PC-3 (cell line): ENCODE results near the gene TAF4. TPM values are rescaled to one million over a fixed set of nuclear protein-coding genes. Genes with fewer than 3 reads are reported as not detected.
"Not testable (repeated sequence)": the region's sequence is repeated elsewhere in the genome, so short reads cannot be mapped to it uniquely, and the experiment has no call there.

Experiments used
- ATAC-seq: fragments of 200-7000 bp; cut with Tn5 transposase; 2 replicates; pipeline ENCODE4 v1.9.1; 2020; ENCODE audit warnings: mild to moderate bottlenecking, moderate library complexity
- BruUV-seq: library from RNA; stranded (reverse); fragments of 400-500 nt; replicated peaks from 2 replicates; lab custom pipeline; 2021; lab: Mats Ljungman, UMichigan
- CTCF ChIA-PET: fragments of 300-600 bp; sonication (Branson Sonifier 250); formaldehyde crosslinking; loops from one replicate; lab custom pipeline; 2022; ENCODE audit warnings: antibody characterized with exemption; lab: Charles Lee
- POLR2A ChIA-PET: fragments of 300-600 bp; sonication (Branson Sonifier 250); formaldehyde crosslinking; loops from one replicate; lab custom pipeline; 2022; ENCODE audit warnings: antibody characterized with exemption; ENCODE audit not compliant: unreplicated experiment; lab: Charles Lee
- DNase-seq: peaks from one replicate; pipeline ENCODE4 v3.0.0-alpha.2; 2015
- H2AFZ ChIP-seq: fragments of 300-600 bp; sonication (generic); 2 replicates; pipeline ENCODE4 v1.6.0; 2016; ENCODE audit warnings: antibody characterized with exemption, low read length
- H3F3A ChIP-seq: fragments of 300-600 bp; sonication (generic); one replicate; pipeline ENCODE4 v1.6.0; 2017; ENCODE audit warnings: antibody characterized with exemption, low read length, control low read depth, mild to moderate bottlenecking; ENCODE audit not compliant: unreplicated experiment
- H3K27ac ChIP-seq: fragments of 300-600 bp; sonication (generic); 2 replicates; pipeline ENCODE4 v1.5.1; 2016; ENCODE audit warnings: mild to moderate bottlenecking, low read length
- H3K27me3 ChIP-seq: fragments of 300-600 bp; sonication (generic); 2 replicates; pipeline ENCODE4 v1.6.1; 2016; ENCODE audit warnings: low read length, mixed read lengths
- H3K36me3 ChIP-seq: fragments of 300-600 bp; sonication (generic); 2 replicates; pipeline ENCODE4 v1.6.1; 2016; ENCODE audit warnings: low read depth, mixed run types, low read length, mixed read lengths
- H3K4me1 ChIP-seq: fragments of 300-600 bp; sonication (generic); 2 replicates; pipeline ENCODE4 v1.5.1; 2016; ENCODE audit warnings: low read length; ENCODE audit not compliant: insufficient read depth
- H3K4me2 ChIP-seq: fragments of 300-600 bp; sonication (generic); 2 replicates; pipeline ENCODE4 v1.6.0; 2016; ENCODE audit warnings: low read length
- H3K4me3 ChIP-seq: fragments of 300-600 bp; sonication (generic); 2 replicates; pipeline ENCODE4 v1.5.1; 2016; ENCODE audit warnings: mild to moderate bottlenecking, low read length, mixed read lengths
- H3K79me2 ChIP-seq: fragments of 300-600 bp; sonication (generic); 2 replicates; pipeline ENCODE4 v1.6.1; 2017; ENCODE audit warnings: low read length, mixed read lengths
- H3K9ac ChIP-seq: fragments of 300-600 bp; sonication (generic); 2 replicates; pipeline ENCODE4 v1.6.0; 2016; ENCODE audit warnings: mild to moderate bottlenecking, low read length
- H3K9me2 ChIP-seq: fragments of 300-600 bp; sonication (generic); replicated peaks from 2 replicates; pipeline ENCODE4 v1.6.1; 2016; ENCODE audit warnings: mixed run types, low read length, mixed read lengths
- H3K9me3 ChIP-seq: fragments of 300-600 bp; sonication (generic); 2 replicates; pipeline ENCODE4 v1.6.1; 2016; ENCODE audit warnings: low read length, mixed read lengths
- H4K20me1 ChIP-seq: fragments of 300-600 bp; sonication (generic); 2 replicates; pipeline ENCODE4 v1.6.1; 2016; ENCODE audit warnings: low read length, mixed read lengths
- EZH2 ChIP-seq: fragments of 300-600 bp; sonication (generic); IDR thresholded peaks from one replicate; pipeline ENCODE4 v1.6.1; 2017; ENCODE audit warnings: antibody characterized with exemption, mild to moderate bottlenecking, low read length; ENCODE audit not compliant: unreplicated experiment
- EZH2phosphoT487 ChIP-seq: fragments of 300-600 bp; sonication (generic); IDR thresholded peaks from 2 replicates; pipeline ENCODE4 v1.6.1; 2018; ENCODE audit warnings: mild to moderate bottlenecking, antibody characterized with exemption, low read length, borderline replicate concordance
- intact Hi-C: fragments of 100-400 bp; cut with micrococcal nuclease; formaldehyde crosslinking; loops from 2 replicates; pipeline ENCODE4 v1.9.0; 2023
- total RNA-seq: library from RNA; depleted of rRNA; stranded (reverse); fragments of >200 nt; gene quantifications from 2 replicates; pipeline ENCODE4 v1.2.3, GENCODE V29; 2014
- TF ChIP-seq, protein P1 (sequence below): fragments of 300-600 bp; sonication (generic); conservative IDR thresholded peaks from 2 replicates; pipeline ENCODE4 v1.5.1; 2017; ENCODE audit warnings: antibody characterized with exemption, low read depth, mild to moderate bottlenecking, low read length

TAF4 gene
- total RNA-seq, 1 experiment from 2014 or later = 9.6 TPM

DNA sequence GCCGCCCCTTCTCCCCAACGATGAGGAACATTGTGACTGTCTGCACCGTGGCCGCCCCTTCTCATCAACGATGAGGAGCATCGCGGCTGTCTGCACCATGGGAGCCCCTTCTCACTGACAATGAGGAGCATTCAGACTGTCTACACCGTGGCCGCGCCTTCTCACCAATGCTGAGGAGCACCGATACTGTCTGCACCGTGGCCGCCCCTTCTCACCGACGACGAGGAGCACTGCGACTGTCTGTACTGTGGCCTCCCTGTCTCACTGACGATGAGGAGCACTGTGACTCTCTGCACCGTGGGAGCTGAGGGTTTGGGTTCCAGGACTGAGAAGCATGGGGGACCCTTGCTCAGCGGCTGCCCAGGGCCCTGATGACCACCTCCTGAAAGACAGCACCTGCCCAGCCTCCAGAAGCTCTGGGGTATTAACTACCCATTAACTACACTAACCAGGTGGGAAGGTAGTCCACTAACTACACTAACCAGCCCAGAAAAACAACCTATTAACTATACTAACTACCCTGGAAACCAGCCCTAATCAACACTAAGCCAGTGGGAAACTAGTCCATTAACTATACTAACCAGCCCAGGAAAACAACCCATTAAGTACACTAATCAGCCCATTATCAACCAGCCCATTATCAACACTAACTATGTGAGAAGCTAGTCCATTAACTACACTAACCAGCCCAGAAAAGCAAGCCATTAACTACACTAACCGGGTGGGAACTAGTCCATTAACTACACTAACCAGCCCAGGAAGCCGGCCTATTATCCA lies 116.9 kb downstream of the TAF4 start:
- DNase-seq (no peak), ATAC-seq (no peak)
- H3K4me1 ChIP-seq = no peaks in the 10 kb centered on the region
- intact Hi-C loops = no loop called here
- no peak overlapping the region for H2AFZ ChIP-seq
- H3K79me2 ChIP-seq = no peaks in the 10 kb centered on the region
- ChIA-PET POLR2A (no interaction called here), CTCF (no interaction called here)
- no peak for TF ChIP-seq EZH2phosphoT487
- TF ChIP-seq EZH2 = no peak
- TF ChIP-seq, protein P1, sequence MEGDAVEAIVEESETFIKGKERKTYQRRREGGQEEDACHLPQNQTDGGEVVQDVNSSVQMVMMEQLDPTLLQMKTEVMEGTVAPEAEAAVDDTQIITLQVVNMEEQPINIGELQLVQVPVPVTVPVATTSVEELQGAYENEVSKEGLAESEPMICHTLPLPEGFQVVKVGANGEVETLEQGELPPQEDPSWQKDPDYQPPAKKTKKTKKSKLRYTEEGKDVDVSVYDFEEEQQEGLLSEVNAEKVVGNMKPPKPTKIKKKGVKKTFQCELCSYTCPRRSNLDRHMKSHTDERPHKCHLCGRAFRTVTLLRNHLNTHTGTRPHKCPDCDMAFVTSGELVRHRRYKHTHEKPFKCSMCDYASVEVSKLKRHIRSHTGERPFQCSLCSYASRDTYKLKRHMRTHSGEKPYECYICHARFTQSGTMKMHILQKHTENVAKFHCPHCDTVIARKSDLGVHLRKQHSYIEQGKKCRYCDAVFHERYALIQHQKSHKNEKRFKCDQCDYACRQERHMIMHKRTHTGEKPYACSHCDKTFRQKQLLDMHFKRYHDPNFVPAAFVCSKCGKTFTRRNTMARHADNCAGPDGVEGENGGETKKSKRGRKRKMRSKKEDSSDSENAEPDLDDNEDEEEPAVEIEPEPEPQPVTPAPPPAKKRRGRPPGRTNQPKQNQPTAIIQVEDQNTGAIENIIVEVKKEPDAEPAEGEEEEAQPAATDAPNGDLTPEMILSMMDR = no peak
- H3K9ac ChIP-seq = no peak overlapping the region
- no peak overlapping the region for H3K27ac ChIP-seq
- BruUV-seq = no TSS peak
- no peaks in the 10 kb centered on the region for H3K9me3 ChIP-seq
- H3F3A ChIP-seq = no peaks in the 10 kb centered on the region
- H3K4me2 ChIP-seq = no peak overlapping the region
- H4K20me1 ChIP-seq = no peaks in the 10 kb centered on the region
- no peak overlapping the region for H3K4me3 ChIP-seq
- H3K36me3 ChIP-seq = no peaks in the 10 kb centered on the region
- H3K9me2 ChIP-seq = no peaks in the 10 kb centered on the region
- H3K27me3 ChIP-seq = no peaks in the 10 kb centered on the region

DNA sequence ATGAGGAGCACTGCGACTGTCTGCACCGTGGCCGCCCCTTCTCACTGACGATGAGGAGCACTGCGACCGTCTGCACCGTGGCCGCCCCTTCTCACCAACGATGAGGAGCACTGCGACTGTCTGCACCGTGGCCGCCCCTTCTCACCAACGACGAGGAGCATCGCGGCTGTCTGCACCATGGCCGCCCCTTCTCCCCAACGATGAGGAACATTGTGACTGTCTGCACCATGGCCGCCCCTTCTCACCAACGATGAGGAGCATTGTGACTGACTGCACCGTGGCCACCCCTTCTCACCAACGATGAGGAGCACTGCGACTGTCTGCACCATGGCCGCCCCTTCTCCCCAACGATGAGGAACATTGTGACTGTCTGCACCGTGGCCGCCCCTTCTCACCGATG lies 117.6 kb downstream of the TAF4 start:
- H3K4me2 ChIP-seq, H3K9me3 ChIP-seq, CTCF ChIA-PET, H3K9me2 ChIP-seq, H3K4me1 ChIP-seq, POLR2A ChIA-PET, DNase-seq, ATAC-seq, intact Hi-C loops, BruUV-seq, H4K20me1 ChIP-seq, H2AFZ ChIP-seq, H3K79me2 ChIP-seq, H3F3A ChIP-seq, H3K36me3 ChIP-seq, H3K9ac ChIP-seq, H3K27me3 ChIP-seq, H3K27ac ChIP-seq, H3K4me3 ChIP-seq: not testable (repeated sequence)

DNA sequence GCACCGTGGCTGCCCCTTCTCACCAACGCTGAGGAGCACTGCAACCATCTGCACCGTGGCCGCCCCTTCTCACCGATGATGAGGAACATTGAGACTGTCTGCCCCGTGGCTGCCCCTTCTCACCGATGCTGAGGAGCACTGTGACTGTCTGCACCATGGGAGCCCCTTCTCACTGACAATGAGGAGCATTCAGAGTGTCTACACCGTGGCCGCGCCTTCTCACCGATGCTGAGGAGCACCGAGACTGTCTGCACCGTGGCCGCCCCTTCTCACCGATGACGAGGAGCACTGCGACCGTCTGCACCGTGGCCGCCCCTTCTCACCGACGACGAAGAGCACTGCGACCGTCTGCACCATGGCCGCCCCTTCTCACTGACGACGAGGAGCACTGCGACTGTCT lies 120.2 kb downstream of the TAF4 start:
- POLR2A ChIA-PET, H3K79me2 ChIP-seq, H3K4me1 ChIP-seq, intact Hi-C loops, H3K9me3 ChIP-seq, H3K36me3 ChIP-seq, H3K27ac ChIP-seq, H2AFZ ChIP-seq, DNase-seq, H3K9me2 ChIP-seq, H3K4me2 ChIP-seq, H3F3A ChIP-seq, BruUV-seq, H4K20me1 ChIP-seq, H3K9ac ChIP-seq, ATAC-seq, H3K4me3 ChIP-seq, CTCF ChIA-PET, H3K27me3 ChIP-seq: not testable (repeated sequence)

DNA sequence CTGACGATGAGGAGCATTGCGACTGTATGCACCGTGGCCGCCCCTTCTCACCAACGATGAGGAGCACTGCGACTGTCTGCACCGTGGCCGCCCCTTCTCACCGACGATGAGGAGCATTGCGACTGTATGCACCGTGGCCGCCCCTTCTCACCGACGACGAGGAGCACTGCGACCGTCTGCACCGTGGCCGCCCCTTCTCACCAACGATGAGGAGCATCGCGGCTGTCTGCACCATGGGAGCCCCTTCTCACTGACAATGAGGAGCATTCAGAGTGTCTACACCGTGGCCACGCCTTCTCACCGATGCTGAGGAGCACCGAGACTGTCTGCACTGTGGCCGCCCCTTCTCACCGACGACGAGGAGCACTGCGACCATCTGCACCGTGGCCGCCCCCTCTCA lies 120.7 kb downstream of the TAF4 start:
- H3K9ac ChIP-seq, DNase-seq, H3K9me3 ChIP-seq, H3K4me3 ChIP-seq, POLR2A ChIA-PET, intact Hi-C loops, BruUV-seq, ATAC-seq, H3K79me2 ChIP-seq, H3F3A ChIP-seq, H3K4me1 ChIP-seq, H3K27me3 ChIP-seq, H2AFZ ChIP-seq, H4K20me1 ChIP-seq, H3K36me3 ChIP-seq, CTCF ChIA-PET, H3K9me2 ChIP-seq, H3K27ac ChIP-seq, H3K4me2 ChIP-seq: not testable (repeated sequence)
